Testis (tissue), 2 donors: Measurements from ENCODE around the gene TAX1BP1.

Source experiments
- POLR2A ChIP-seq: fragments of 450-650 bp; IDR thresholded peaks from one replicate; pipeline ENCODE4 v1.6.1; 2017; ENCODE audit warnings: antibody characterized with exemption, mild to moderate bottlenecking, moderate library complexity
- TF ChIP-seq, protein P1 (sequence below), 3 experiments: fragments of 450-650 bp in 2 of 3; fragments of 200-600 bp in 1 of 3; sonication (generic) in 1 of 3; IDR thresholded peaks; one replicate each; pipeline ENCODE4 v1.5.1; 2016 to 2019; ENCODE audit warnings: antibody characterized with exemption in 3 of 3, mild to moderate bottlenecking in 2 of 3, moderate library complexity in 1 of 3

DNA sequence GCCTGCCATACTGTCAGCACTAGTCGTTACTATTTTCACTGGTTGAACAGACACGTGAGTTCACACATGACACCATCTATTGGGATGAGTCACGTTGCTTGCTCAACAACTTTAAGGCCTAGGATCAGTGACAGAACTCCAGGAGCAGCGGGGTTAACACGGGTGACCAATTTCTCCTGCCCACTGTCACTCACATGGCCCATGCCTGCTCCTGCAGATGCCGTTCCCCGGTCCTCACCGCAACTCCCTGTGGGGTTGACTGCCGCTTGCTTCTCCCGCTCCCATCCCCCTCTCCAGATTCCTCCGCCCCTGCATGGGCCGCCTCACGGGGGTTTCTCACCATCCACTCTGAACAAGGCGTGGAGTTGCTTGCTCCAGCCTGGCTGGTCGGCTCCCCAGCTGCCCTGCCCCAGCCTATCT, 128.2 kb downstream of the TAX1BP1 start:
- TF ChIP-seq, protein P1, sequence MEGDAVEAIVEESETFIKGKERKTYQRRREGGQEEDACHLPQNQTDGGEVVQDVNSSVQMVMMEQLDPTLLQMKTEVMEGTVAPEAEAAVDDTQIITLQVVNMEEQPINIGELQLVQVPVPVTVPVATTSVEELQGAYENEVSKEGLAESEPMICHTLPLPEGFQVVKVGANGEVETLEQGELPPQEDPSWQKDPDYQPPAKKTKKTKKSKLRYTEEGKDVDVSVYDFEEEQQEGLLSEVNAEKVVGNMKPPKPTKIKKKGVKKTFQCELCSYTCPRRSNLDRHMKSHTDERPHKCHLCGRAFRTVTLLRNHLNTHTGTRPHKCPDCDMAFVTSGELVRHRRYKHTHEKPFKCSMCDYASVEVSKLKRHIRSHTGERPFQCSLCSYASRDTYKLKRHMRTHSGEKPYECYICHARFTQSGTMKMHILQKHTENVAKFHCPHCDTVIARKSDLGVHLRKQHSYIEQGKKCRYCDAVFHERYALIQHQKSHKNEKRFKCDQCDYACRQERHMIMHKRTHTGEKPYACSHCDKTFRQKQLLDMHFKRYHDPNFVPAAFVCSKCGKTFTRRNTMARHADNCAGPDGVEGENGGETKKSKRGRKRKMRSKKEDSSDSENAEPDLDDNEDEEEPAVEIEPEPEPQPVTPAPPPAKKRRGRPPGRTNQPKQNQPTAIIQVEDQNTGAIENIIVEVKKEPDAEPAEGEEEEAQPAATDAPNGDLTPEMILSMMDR (IDR thresholded peaks at IDR 0.05): no peak
- TF ChIP-seq POLR2A: no peak
